ENCODE measurements around the gene ITGAV.

ITGAV gene

GRCh38 chr2:186544255-186544675, 45.6 kb upstream of the ITGAV start:
- TF ChIP-seq REST (IDR thresholded peaks at IDR 0.05; ENCODE audit: insufficient read depth in 1 of 2, low read depth in 2 of 2, low read length in 2 of 2) (no peak), SIN3A (IDR thresholded peaks at IDR 0.05; ENCODE audit: borderline replicate concordance, insufficient read depth, low read length) (no peak; the same call in 1 of the 2 replicates), FOXP2 (optimal IDR thresholded peaks at IDR 0.05; ENCODE audit: borderline replicate concordance, extremely low read depth, extremely low read length, insufficient read depth) (no peak), POLR2AphosphoS5 (IDR thresholded peaks at IDR 0.05; ENCODE audit: low read depth, low read length) (no peak), TAF1 (IDR thresholded peaks at IDR 0.05; ENCODE audit: borderline replicate concordance, insufficient read depth, low read length) (no peak)

GRCh38 chr2:186546846-186547245, 43.0 kb upstream of the ITGAV start:
- TF ChIP-seq FOXP2 (optimal IDR thresholded peaks at IDR 0.05; ENCODE audit: borderline replicate concordance, extremely low read depth, extremely low read length, insufficient read depth) (no peak), REST (IDR thresholded peaks at IDR 0.05; ENCODE audit: insufficient read depth in 1 of 2, low read depth in 2 of 2, low read length in 2 of 2) (no peak), TAF1 (IDR thresholded peaks at IDR 0.05; ENCODE audit: borderline replicate concordance, insufficient read depth, low read length) (no peak), SIN3A (IDR thresholded peaks at IDR 0.05; ENCODE audit: borderline replicate concordance, insufficient read depth, low read length) (no peak), POLR2AphosphoS5 (IDR thresholded peaks at IDR 0.05; ENCODE audit: low read depth, low read length) (no peak)

GRCh38 chr2:186551323-186552050, 38.4 kb upstream of the ITGAV start:
- TF ChIP-seq FOXP2 (optimal IDR thresholded peaks at IDR 0.05; ENCODE audit: borderline replicate concordance, extremely low read depth, extremely low read length, insufficient read depth) (no peak), SIN3A (IDR thresholded peaks at IDR 0.05; ENCODE audit: borderline replicate concordance, insufficient read depth, low read length) (no peak), TAF1 (IDR thresholded peaks at IDR 0.05; ENCODE audit: borderline replicate concordance, insufficient read depth, low read length) (no peak), REST (IDR thresholded peaks at IDR 0.05; ENCODE audit: insufficient read depth in 1 of 2, low read depth in 2 of 2, low read length in 2 of 2) (no peak), POLR2AphosphoS5 (IDR thresholded peaks at IDR 0.05; ENCODE audit: low read depth, low read length) (no peak)

- TF ChIP-seq SIN3A (IDR thresholded peaks at IDR 0.05; ENCODE audit: borderline replicate concordance, insufficient read depth, low read length) (no peak), POLR2AphosphoS5 (IDR thresholded peaks at IDR 0.05; ENCODE audit: low read depth, low read length) (no peak), FOXP2 (optimal IDR thresholded peaks at IDR 0.05; ENCODE audit: borderline replicate concordance, extremely low read depth, extremely low read length, insufficient read depth) (no peak), TAF1 (IDR thresholded peaks at IDR 0.05; ENCODE audit: borderline replicate concordance, insufficient read depth, low read length) (no peak), REST (IDR thresholded peaks at IDR 0.05; ENCODE audit: insufficient read depth in 1 of 2, low read depth in 2 of 2, low read length in 2 of 2) (no peak)
Measured at GRCh38 chr2:186554429-186554828, 35.4 kb upstream of the ITGAV start.

All from PFSK-1 (cell line).